ENCODE measurements around the gene RAB37.

RAB37 gene

DNA sequence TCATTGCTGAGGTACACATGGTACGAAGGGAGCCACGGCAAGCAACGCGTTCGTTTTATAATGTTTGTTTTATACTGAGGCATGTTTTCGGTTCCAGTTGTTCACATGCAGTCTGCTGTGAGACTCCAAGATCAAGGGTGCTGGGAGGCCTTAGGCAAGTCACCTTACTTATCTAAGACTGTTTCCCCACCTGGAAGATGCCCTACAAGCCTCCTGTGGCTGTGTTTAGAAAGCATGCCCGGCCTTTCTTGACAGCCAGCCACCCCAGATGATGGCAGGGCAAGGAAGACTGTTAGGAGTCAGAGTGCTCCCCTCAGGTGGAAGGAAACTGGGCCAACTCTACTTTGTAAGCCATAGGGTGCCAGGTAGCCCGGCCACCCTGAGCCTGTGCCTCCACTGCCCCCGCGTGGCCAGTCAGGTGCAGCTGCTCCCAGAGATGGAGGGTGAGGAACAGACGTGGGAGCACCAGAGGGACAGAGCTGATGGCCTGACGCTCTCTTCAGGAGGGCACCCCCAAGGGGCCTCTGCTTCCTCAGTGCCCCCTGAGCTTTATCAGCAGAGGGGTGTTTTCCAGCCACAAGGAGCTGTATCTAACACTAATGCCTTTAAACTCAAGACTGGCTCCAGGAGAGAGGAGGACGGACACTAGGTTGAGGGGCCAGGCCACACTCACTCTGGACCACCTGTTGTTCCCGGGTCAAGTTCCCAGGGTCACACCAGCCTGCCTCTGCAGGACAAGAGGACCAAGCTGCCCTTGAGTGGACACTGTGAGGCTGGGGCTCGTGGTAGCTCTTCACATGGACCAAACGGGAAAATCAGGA lies 33.7 kb downstream of the RAB37 start:
- no peaks in the 10 kb centered on the region for H3K9me3 ChIP-seq (ENCODE audit: control insufficient read depth in 2 of 2, low read length in 2 of 2)
- no peak overlapping the region for H3K27ac ChIP-seq (ENCODE audit: low read length)
- H3K4me3 ChIP-seq (ENCODE audit: low read length in 2 of 2): no peak overlapping the region
- H3K9ac ChIP-seq (ENCODE audit: low read length in 2 of 2): no peak overlapping the region
- peaks cover 20 to 29% of the 10 kb centered on the region in 2 donors for H3K36me3 ChIP-seq (ENCODE audit: control insufficient read depth in 2 of 2, insufficient read depth in 2 of 2, low read length in 2 of 2)
- no peaks in the 10 kb centered on the region for H3K27me3 ChIP-seq (ENCODE audit: control insufficient read depth in 1 of 2, insufficient read depth in 2 of 2, low read length in 2 of 2)
- peaks cover 14% of the 10 kb centered on the region for H3K4me1 ChIP-seq (ENCODE audit: control insufficient read depth, insufficient read depth, low read length)

DNA sequence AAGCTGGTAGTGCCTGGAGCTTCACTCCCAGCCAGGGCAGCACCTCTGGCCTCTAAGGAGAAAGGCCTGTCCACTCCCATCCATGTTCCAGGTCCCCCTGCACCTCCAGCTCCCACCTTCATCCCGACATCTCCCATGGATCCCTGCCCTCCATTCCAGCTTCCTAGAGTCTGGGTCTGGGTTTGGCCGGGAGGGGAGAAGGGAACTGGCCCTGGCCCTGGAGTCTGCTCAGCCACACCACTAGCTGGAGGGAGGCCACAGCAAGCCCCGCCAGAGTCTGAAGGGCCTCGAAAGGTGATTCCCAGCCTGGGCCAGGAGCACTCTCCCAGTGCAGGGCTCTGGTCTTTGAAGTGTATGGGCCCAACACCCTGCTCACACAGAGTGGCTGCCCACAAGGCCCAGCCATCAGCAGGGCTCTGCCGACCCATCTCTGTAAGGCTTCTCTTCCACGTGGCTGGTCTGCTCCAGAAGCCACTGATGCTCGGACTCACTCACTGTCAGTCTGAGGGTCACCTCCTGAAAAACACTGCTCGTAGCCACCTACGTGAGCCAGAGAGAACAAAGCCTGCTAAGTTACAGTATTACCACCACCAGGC lies 34.4 kb downstream of the RAB37 start:
- Histone ChIP-seq H3K4me1 (ENCODE audit: control insufficient read depth, insufficient read depth, low read length) (peaks cover 19% of the 10 kb centered on the region), H3K9ac (ENCODE audit: low read length in 2 of 2) (no peak overlapping the region), H3K4me3 (ENCODE audit: low read length in 2 of 2) (no peak overlapping the region), H3K27ac (ENCODE audit: low read length) (no peak overlapping the region), H3K9me3 (ENCODE audit: control insufficient read depth in 2 of 2, low read length in 2 of 2) (no peaks in the 10 kb centered on the region), H3K27me3 (ENCODE audit: control insufficient read depth in 1 of 2, insufficient read depth in 2 of 2, low read length in 2 of 2) (no peaks in the 10 kb centered on the region), H3K36me3 (ENCODE audit: control insufficient read depth in 2 of 2, insufficient read depth in 2 of 2, low read length in 2 of 2) (peaks cover 20 to 29% of the 10 kb centered on the region in 2 donors)

DNA sequence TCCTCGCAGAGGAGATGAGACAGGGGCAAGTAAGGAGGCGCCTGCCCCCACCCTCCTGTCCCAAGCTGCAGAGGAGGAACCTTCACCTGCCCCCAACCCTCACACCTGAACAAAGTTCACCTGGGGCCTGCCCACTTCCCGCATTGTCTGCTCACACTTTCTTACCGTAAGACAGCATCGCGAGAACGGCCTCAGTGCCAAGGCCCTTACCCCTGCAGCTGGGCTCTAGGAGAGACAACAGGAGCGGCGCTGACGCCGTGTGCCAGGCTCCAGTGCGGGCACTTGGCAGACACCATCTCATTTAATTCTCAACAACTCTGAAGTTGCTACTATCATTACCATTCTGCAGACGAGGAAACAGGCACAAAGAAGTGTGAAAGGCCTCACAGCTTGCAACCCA lies 35.0 kb downstream of the RAB37 start:
- Histone ChIP-seq H3K36me3 (ENCODE audit: control insufficient read depth in 2 of 2, insufficient read depth in 2 of 2, low read length in 2 of 2) (peaks cover 20 to 29% of the 10 kb centered on the region in 2 donors), H3K27me3 (ENCODE audit: control insufficient read depth in 1 of 2, insufficient read depth in 2 of 2, low read length in 2 of 2) (no peaks in the 10 kb centered on the region), H3K4me3 (ENCODE audit: low read length in 2 of 2) (no peak overlapping the region), H3K9me3 (ENCODE audit: control insufficient read depth in 2 of 2, low read length in 2 of 2) (no peaks in the 10 kb centered on the region), H3K9ac (ENCODE audit: low read length in 2 of 2) (no peak overlapping the region), H3K27ac (ENCODE audit: low read length) (no peak overlapping the region), H3K4me1 (ENCODE audit: control insufficient read depth, insufficient read depth, low read length) (peaks cover 25% of the 10 kb centered on the region)

DNA sequence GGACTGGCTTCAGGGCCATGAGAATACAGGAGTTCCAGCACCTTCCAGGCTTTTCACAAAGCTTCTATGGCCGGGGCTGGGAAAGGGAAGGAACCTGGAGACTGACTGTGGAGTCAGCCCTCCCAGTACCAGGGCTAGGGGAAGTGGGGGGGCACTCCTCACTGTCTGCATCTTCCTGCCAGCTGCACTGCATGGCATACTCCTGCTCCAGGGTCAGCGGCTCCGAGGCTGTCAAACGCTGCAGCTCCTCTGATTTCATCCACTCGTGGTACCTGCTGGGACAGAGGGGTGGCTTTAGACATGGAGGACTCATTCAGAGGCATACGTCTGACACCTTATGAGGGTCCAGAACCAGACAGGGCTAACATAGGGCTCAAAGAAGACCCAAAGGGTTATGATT lies 36.4 kb downstream of the RAB37 start:
- H3K36me3 ChIP-seq (ENCODE audit: control insufficient read depth in 2 of 2, insufficient read depth in 2 of 2, low read length in 2 of 2): peaks cover 20 to 29% of the 10 kb centered on the region in 2 donors
- peaks cover 24% of the 10 kb centered on the region for H3K4me1 ChIP-seq (ENCODE audit: control insufficient read depth, insufficient read depth, low read length)
- no peak overlapping the region for H3K9ac ChIP-seq (ENCODE audit: low read length in 2 of 2)
- H3K27ac ChIP-seq (ENCODE audit: low read length): no peak overlapping the region
- no peaks in the 10 kb centered on the region for H3K27me3 ChIP-seq (ENCODE audit: control insufficient read depth in 1 of 2, insufficient read depth in 2 of 2, low read length in 2 of 2)
- no peaks in the 10 kb centered on the region for H3K9me3 ChIP-seq (ENCODE audit: control insufficient read depth in 2 of 2, low read length in 2 of 2)
- H3K4me3 ChIP-seq (ENCODE audit: low read length in 2 of 2): no peak overlapping the region

DNA sequence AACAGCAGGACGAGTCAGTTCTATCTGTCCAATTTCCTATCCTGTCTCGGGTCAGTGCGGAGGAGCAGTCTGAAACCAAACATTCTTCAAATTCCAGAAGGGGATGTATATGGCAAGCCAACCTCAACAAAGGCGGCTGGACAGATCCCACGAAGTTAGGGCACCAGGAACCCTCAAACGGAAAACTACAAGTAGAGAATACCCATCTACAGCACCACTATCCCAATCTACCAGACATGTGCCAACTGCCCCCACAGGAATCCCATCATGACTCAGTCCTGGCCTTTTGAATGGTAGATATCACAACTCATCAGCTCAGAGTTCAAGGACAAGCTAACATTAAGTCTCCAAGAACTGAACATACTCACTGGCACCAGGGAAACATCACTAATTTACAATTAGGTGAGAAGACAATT lies 36.8 kb downstream of the RAB37 start:
- Histone ChIP-seq H3K4me1 (ENCODE audit: control insufficient read depth, insufficient read depth, low read length) (peaks cover 23% of the 10 kb centered on the region), H3K4me3 (ENCODE audit: low read length in 2 of 2) (no peak overlapping the region), H3K27me3 (ENCODE audit: control insufficient read depth in 1 of 2, insufficient read depth in 2 of 2, low read length in 2 of 2) (no peaks in the 10 kb centered on the region), H3K27ac (ENCODE audit: low read length) (no peak overlapping the region), H3K36me3 (ENCODE audit: control insufficient read depth in 2 of 2, insufficient read depth in 2 of 2, low read length in 2 of 2) (peaks cover 20 to 29% of the 10 kb centered on the region in 2 donors), H3K9me3 (ENCODE audit: control insufficient read depth in 2 of 2, low read length in 2 of 2) (no peaks in the 10 kb centered on the region), H3K9ac (ENCODE audit: low read length in 2 of 2) (no peak overlapping the region)

DNA sequence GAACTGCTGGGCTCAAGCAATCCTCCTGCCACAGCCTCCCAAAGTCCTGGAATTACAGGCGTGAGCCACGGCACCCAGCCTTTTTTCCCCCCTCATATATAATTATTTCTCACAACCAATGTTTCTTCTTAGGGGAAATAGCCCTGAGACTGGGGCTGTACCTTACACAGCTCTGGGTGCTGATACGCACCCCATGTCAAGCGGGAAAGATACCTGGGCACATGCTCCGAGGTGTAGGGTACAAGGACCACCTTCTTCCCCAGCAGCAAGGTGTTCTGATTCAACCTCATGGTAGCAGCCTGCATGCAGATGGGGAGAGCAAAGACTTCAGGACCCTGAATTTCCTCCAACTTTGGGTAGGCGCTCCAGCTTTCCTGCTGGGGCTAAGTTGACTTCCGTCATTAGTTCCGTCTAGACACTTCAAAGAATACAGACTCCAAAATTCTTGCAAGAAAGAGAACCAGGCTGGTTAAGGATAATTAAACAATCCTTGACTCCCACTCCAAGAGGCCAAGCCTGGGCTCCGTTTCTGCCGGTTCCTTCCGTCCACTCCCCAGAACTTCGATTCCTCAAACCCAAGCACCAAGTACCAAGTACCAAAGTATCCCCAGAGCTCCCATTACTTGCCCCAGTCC lies 38.5 kb downstream of the RAB37 start:
- H3K4me1 ChIP-seq (ENCODE audit: control insufficient read depth, insufficient read depth, low read length): peaks cover 23% of the 10 kb centered on the region
- peak overlapping the region; percentile 83 to 93 for H3K9ac ChIP-seq (ENCODE audit: low read length in 2 of 2)
- H3K36me3 ChIP-seq (ENCODE audit: control insufficient read depth in 2 of 2, insufficient read depth in 2 of 2, low read length in 2 of 2): peaks cover 25 to 37% of the 10 kb centered on the region in 2 donors

DNA sequence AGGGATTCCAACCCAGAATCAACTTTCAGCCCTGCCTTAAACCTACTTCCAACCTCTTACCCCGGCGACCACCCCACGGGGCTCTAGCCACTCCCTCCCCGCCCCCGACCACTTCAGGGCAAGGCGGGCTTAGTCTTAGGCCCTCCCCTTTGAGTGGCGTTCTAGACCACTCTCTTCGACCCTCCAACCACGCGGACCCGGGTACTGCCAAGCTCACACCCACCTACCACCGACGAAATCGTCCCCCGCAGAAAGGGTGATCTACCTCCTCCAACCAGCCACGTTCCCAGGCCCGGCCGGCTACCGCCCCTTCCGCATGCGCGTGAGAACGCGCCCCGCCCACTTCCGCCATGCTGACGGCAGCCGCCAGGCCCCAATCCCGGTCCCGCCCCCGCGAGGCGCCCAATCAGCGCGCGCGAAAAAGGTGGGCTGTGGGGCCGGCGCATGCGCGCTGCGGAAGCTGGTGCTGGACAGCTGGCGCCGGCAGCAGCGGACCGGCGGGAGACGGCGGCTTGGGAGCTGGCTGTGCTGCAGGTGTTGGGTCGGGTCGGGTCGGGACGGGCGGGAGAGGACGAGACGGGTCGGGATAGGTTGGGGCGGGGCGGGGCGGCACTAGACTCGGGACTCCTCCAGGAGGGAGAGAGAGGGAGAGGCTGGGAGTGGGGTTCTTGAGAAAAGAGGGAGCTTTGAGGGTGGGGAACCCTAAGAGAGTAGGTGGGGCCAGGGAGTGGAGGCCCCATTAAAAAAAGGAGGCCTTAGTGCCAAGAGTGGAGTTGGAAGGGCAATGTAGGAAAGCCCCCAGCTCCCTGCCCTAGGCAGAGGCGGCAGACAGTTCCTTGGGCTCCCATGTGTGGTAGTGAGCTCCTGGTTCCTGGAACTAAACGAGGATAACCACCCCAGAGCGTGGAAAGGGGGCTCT lies 39.2 kb downstream of the RAB37 start, which contains the start of gene NAT9:
Gene NAT9 (minus strand): TSS at position 302 of the 919 bp plus-strand sequence. CDS start 647 bp downstream, outside the sequence.
- peaks cover 23% of the 10 kb centered on the region for H3K4me1 ChIP-seq (ENCODE audit: control insufficient read depth, insufficient read depth, low read length)
- peak within 1 kb of the TSS; percentile 83 to 93 for H3K9ac ChIP-seq (ENCODE audit: low read length in 2 of 2)
- H3K4me3 ChIP-seq (ENCODE audit: low read length in 2 of 2): peak within 1 kb of the TSS; percentile 93 to 97
- peak within 1 kb of the TSS; percentile 31 for H3K27ac ChIP-seq (ENCODE audit: low read length)
- H3K36me3 ChIP-seq (ENCODE audit: control insufficient read depth in 2 of 2, insufficient read depth in 2 of 2, low read length in 2 of 2): peaks cover 28 to 32% of the 10 kb centered on the region in 2 donors
- H3K27me3 ChIP-seq (ENCODE audit: control insufficient read depth in 1 of 2, insufficient read depth in 2 of 2, low read length in 2 of 2): no peaks in the 10 kb centered on the region
- H3K9me3 ChIP-seq (ENCODE audit: control insufficient read depth in 2 of 2, low read length in 2 of 2): no peaks in the 10 kb centered on the region

More for the DNA sequence above, 38.5 kb downstream of the RAB37 start:
- Histone ChIP-seq H3K27me3 (ENCODE audit: control insufficient read depth in 1 of 2, insufficient read depth in 2 of 2, low read length in 2 of 2) (no peaks in the 10 kb centered on the region), H3K9me3 (ENCODE audit: control insufficient read depth in 2 of 2, low read length in 2 of 2) (no peaks in the 10 kb centered on the region), H3K4me3 (ENCODE audit: low read length in 2 of 2) (peak overlapping the region; percentile 93 to 97), H3K27ac (ENCODE audit: low read length) (peak overlapping the region; percentile 31)

DNA sequence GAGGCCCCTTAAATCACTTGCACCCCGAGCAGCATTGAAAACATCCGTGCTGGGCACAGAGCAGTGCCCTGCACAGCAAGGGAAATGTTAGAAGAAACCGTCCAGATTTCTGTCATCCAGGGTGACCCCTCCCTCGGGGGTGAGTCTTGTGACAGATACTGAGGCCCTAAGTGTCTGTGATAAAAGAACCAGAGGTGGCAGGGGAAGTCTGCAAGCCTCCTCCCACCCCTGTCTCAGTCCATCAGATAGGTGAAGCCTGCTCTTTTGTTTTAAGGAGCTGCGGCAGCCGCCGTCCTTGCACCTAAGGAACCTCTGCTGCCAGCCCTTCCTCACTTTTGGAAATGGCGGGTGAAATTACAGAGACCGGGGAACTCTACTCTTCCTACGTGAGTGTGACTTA lies 39.9 kb downstream of the RAB37 start:
- H3K27me3 ChIP-seq (ENCODE audit: control insufficient read depth in 1 of 2, insufficient read depth in 2 of 2, low read length in 2 of 2): no peaks in the 10 kb centered on the region
- no peaks in the 10 kb centered on the region for H3K9me3 ChIP-seq (ENCODE audit: control insufficient read depth in 2 of 2, low read length in 2 of 2)
- H3K4me1 ChIP-seq (ENCODE audit: control insufficient read depth, insufficient read depth, low read length): peaks cover 23% of the 10 kb centered on the region
- no peak overlapping the region for H3K27ac ChIP-seq (ENCODE audit: low read length)
- H3K36me3 ChIP-seq (ENCODE audit: control insufficient read depth in 2 of 2, insufficient read depth in 2 of 2, low read length in 2 of 2): peaks cover 23 to 25% of the 10 kb centered on the region in 2 donors
- peak overlapping the region; percentile 88 to 93 for H3K4me3 ChIP-seq (ENCODE audit: low read length in 2 of 2)
- peak overlapping the region; percentile 68 to 78 for H3K9ac ChIP-seq (ENCODE audit: low read length in 2 of 2)

DNA sequence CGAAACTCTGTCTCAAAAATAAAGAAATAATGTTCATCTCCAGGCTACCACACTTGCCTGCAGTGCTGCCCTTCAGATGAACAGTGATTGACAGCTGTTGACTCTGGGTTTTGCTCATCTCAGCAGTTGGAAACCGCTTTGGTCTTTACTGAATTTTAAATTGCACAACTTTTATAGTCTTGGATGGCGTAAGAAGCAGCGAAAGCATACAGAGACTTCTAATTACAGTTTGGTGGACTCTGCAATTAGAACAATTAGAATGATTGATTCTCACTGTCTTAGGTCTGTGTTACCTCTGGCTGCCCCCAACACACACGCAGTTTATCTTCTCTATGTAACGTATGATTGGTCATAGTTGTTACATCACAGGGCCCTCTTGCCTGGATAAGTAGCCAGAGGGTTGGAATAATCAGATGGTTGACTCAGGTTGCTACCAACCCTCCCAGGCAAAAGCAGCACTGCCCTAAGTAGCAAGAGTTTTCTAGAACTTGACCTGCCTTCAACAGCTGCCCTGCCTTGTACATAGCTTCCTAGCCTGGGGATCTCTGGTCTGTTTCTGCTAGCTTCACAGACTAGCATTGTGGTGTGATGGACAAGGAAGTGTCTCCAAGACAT lies 41.0 kb downstream of the RAB37 start:
- Histone ChIP-seq H3K4me1 (ENCODE audit: control insufficient read depth, insufficient read depth, low read length) (peaks cover 23% of the 10 kb centered on the region), H3K9ac (ENCODE audit: low read length in 2 of 2) (no peak overlapping the region), H3K27me3 (ENCODE audit: control insufficient read depth in 1 of 2, insufficient read depth in 2 of 2, low read length in 2 of 2) (no peaks in the 10 kb centered on the region), H3K36me3 (ENCODE audit: control insufficient read depth in 2 of 2, insufficient read depth in 2 of 2, low read length in 2 of 2) (peaks cover 13 to 15% of the 10 kb centered on the region in 2 donors), H3K9me3 (ENCODE audit: control insufficient read depth in 2 of 2, low read length in 2 of 2) (no peaks in the 10 kb centered on the region), H3K4me3 (ENCODE audit: low read length in 2 of 2) (no peak overlapping the region), H3K27ac (ENCODE audit: low read length) (no peak overlapping the region)

DNA sequence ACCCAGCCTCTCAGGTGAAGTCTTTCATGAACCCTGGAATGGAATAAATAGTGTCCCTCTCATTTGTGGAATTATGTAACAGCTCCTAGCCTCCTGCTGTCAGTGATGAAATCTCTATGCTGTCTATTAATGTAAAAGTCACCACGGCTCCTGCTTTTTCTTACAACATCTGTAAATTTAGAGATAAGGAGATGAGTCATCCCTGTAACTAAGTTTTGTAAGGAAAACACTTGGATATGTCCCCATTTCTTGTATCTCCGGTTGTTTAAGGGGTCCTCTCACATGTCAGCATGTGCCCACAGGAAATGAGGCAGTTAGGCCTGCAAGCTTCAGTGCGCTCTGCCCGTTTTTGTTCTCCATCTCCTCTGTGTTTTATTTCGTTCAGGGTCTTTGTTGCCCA lies 41.9 kb downstream of the RAB37 start:
- Histone ChIP-seq H3K9me3 (ENCODE audit: control insufficient read depth in 2 of 2, low read length in 2 of 2) (no peaks in the 10 kb centered on the region), H3K9ac (ENCODE audit: low read length in 2 of 2) (no peak overlapping the region), H3K4me1 (ENCODE audit: control insufficient read depth, insufficient read depth, low read length) (peaks cover 23% of the 10 kb centered on the region), H3K27ac (ENCODE audit: low read length) (no peak overlapping the region), H3K27me3 (ENCODE audit: control insufficient read depth in 1 of 2, insufficient read depth in 2 of 2, low read length in 2 of 2) (no peaks in the 10 kb centered on the region), H3K36me3 (ENCODE audit: control insufficient read depth in 2 of 2, insufficient read depth in 2 of 2, low read length in 2 of 2) (peaks cover 8 to 9% of the 10 kb centered on the region in 2 donors), H3K4me3 (ENCODE audit: low read length in 2 of 2) (no peak overlapping the region)

Measured in stomach smooth muscle (tissue), 2 donors.